ENCODE results near the gene MPG.

GRCh38 chr16:67884-68789 lies 9.9 kb upstream of the MPG start:
- TF ChIP-seq USF2 (IDR thresholded peaks at IDR 0.05): no peak
- no peak for TF ChIP-seq FOSB (CRISPR knock-in tag; IDR thresholded peaks at IDR 0.05)
- no peak for TF ChIP-seq HDAC2 (IDR thresholded peaks at IDR 0.05)
- TF ChIP-seq CHD2 (IDR thresholded peaks at IDR 0.05; ENCODE audit: low read length, partially characterized antibody): no peak
- no peak for TF ChIP-seq ATOH8 (CRISPR knock-in tag; IDR thresholded peaks at IDR 0.05; ENCODE audit: low read depth)
- no peak for TF ChIP-seq MAX (IDR thresholded peaks at IDR 0.05)
- TF ChIP-seq EP300 (IDR thresholded peaks at IDR 0.05): no peak
